Transverse colon (tissue), 4 donors: ENCODE results near the gene TSPAN31.

ENCODE experiments used
- CTCF ChIP-seq, 5 experiments: fragments of 200-600 bp in 3 of 5; fragments of 450-650 bp in 2 of 5; sonication (generic) in 3 of 5; IDR thresholded peaks; 1 replicate in 2 of 5; 2 replicates in 3 of 5; pipeline ENCODE4 v1.5.1; 2016 to 2017; ENCODE audit warnings: antibody characterized with exemption in 5 of 5, inconsistent platforms in 3 of 5, mild to moderate bottlenecking in 2 of 5, moderate library complexity in 1 of 5
- POLR2AphosphoS5 ChIP-seq, 3 donors: sonication (generic); formaldehyde crosslinking; IDR thresholded peaks; one replicate each; pipeline ENCODE4 v1.6.1; 2016; ENCODE audit warnings: antibody characterized with exemption in 3 of 3

DNA sequence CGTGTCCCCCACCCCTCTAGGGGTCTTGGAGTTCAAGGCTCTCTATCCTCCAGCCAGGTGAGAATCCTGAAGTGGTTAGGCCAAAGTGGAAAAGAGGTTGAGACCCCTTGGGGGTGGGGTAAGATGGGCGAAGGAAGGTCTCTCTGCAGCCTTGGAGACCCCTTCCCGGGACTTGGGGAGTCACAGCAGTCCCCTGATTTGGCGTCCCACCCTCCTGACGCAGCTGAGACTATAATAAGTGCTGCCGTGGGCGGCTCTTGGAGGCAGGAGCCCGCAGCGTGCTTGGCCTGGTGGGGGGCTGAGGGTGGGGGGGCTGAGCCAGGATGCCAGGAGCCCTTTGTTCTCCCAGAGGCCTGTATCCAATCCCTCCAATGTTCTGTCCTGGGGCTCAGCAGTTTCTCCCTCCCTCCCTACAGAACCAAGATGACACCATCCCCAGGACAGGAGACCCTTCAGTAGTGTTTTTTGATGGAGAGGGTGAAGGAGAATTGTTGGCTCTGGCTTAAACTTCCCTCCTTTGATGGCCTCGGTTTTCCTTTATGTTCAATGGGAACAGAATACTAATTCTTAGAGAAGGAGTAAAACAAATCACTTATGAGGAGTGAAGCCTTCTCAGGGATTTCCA lies 4.8 kb upstream of the TSPAN31 start:
- TF ChIP-seq POLR2AphosphoS5 (IDR thresholded peaks at IDR 0.05) = no peak
- TF ChIP-seq CTCF (IDR thresholded peaks at IDR 0.05) = no peak
